Neural cell (in vitro differentiated cells): Measurements from ENCODE around the gene CCDC74B.
"Not testable (repeated sequence)": the region's sequence is repeated elsewhere in the genome, so short reads cannot be mapped to it uniquely, and the experiment has no call there.

ENCODE experiments used
- CTCF ChIP-seq: fragments of 450-650 bp; IDR thresholded peaks from 2 replicates; pipeline ENCODE4 v1.5.1; 2014; ENCODE audit warnings: antibody characterized with exemption, mild to moderate bottlenecking, moderate library complexity; ENCODE audit not compliant: poor library complexity, severe bottlenecking
- EZH2 ChIP-seq: fragments of 200-600, 300-800 bp; shearing (Covaris generic), sonication (generic); IDR thresholded peaks from 2 replicates; pipeline ENCODE4 v1.6.1; 2014; ENCODE audit warnings: antibody characterized with exemption, low read length, borderline replicate concordance, mild to moderate bottlenecking; ENCODE audit not compliant: insufficient read depth, poor library complexity, severe bottlenecking
- MXI1 ChIP-seq: fragments of 450-650 bp; conservative IDR thresholded peaks from 2 replicates; pipeline ENCODE4 v1.6.1; 2014; ENCODE audit warnings: antibody characterized with exemption, mild to moderate bottlenecking; ENCODE audit not compliant: poor library complexity, severe bottlenecking
- POLR2AphosphoS5 ChIP-seq: IDR thresholded peaks from 2 replicates; pipeline ENCODE4 v1.6.1; 2012
- RAD21 ChIP-seq: fragments of 450-650 bp; conservative IDR thresholded peaks from 2 replicates; pipeline ENCODE4 v1.6.1; 2014; ENCODE audit warnings: antibody characterized with exemption, mild to moderate bottlenecking, moderate library complexity
- TAF1 ChIP-seq: IDR thresholded peaks from 2 replicates; pipeline ENCODE4 v1.6.1; 2012; ENCODE audit warnings: low read depth
- TF ChIP-seq, protein P1 (sequence below): IDR thresholded peaks from 2 replicates; pipeline ENCODE4 v1.6.1; 2012; ENCODE audit warnings: borderline replicate concordance

DNA sequence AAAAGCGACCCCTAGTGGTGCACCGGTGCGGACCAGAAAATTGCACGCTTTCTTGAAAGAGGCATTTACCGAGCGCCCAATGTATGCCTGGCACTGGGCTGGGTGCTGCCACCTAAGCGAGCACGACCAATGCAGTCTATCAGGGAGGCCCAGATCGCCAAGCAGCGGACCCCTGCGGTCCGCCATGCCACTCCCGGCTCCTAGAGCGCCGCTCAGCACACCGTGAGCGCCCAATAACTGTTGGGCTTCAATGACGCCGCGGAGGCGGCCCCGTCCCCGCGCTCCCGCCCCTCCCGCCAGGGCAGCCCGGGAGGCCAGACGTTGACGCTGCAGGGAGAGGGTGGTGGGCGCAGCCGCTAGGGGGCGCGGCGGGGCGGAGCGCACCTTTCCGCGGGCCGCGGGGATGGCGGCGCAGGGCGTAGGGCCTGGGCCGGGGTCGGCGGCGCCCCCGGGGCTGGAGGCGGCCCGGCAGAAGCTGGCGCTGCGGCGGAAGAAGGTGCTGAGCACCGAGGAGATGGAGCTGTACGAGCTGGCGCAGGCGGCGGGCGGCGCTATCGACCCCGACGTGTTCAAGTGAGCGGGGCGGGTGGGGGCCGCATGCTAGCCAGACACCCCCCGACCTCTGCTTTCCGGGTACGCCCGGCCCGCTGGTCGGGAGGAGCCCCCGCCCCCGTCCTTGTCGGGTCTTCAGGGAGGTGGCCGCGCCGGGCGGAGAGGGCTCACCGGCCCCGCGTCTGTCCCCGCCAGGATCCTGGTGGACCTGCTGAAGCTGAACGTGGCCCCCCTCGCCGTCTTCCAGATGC is 37.2 kb upstream of the CCDC74B start, which contains the start of gene MZT2B:
- TF ChIP-seq POLR2AphosphoS5, result peak; percentile 81
- TF ChIP-seq, protein P1, sequence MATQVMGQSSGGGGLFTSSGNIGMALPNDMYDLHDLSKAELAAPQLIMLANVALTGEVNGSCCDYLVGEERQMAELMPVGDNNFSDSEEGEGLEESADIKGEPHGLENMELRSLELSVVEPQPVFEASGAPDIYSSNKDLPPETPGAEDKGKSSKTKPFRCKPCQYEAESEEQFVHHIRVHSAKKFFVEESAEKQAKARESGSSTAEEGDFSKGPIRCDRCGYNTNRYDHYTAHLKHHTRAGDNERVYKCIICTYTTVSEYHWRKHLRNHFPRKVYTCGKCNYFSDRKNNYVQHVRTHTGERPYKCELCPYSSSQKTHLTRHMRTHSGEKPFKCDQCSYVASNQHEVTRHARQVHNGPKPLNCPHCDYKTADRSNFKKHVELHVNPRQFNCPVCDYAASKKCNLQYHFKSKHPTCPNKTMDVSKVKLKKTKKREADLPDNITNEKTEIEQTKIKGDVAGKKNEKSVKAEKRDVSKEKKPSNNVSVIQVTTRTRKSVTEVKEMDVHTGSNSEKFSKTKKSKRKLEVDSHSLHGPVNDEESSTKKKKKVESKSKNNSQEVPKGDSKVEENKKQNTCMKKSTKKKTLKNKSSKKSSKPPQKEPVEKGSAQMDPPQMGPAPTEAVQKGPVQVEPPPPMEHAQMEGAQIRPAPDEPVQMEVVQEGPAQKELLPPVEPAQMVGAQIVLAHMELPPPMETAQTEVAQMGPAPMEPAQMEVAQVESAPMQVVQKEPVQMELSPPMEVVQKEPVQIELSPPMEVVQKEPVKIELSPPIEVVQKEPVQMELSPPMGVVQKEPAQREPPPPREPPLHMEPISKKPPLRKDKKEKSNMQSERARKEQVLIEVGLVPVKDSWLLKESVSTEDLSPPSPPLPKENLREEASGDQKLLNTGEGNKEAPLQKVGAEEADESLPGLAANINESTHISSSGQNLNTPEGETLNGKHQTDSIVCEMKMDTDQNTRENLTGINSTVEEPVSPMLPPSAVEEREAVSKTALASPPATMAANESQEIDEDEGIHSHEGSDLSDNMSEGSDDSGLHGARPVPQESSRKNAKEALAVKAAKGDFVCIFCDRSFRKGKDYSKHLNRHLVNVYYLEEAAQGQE, result not testable (repeated sequence)
- TF ChIP-seq RAD21, result peak; percentile 63
- peak; percentile 95 for TF ChIP-seq CTCF
- peak; percentile 37 for TF ChIP-seq TAF1
- TF ChIP-seq MXI1, EZH2: not testable (repeated sequence)
